ENCODE data around the gene PTPRD.

PTPRD gene

DNA sequence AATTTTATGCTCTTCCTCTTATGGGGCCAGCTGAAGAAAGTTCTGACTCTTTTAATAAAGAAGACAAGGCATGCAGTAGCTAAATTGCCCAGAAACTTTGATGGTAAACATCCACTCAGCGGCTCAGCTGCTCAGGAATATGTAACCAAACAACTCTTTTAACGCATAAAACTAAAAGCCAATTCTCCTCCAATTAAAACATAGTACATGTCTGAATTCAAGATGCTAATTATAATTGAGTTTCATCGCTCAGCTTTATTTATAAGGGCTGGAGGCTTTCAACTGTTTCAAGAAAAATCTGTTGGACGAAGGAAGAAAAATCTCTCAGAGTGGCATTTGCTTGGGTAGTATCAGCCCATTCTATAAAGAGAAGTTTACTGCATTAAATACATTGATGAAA lies 359.5 kb downstream of the PTPRD start:
- no peak overlapping the region for H3K4me3 ChIP-seq (ENCODE audit: low read depth, low read length)
- ChIA-PET POLR2A (no interaction called here), CTCF (interaction anchor here (0.6 to 1.8 kb wide), 4 partner anchors 8 to 20 kb away, joined by 4 to 6 read pairs (median 4); no protein-coding TSS in a partner anchor)
- TF ChIP-seq ZNF121 (tag by site-specific recombination; IDR thresholded peaks at IDR 0.05) (no peak), SCRT2 (tag by site-specific recombination; IDR thresholded peaks at IDR 0.05) (no peak), ZNF670 (tag by site-specific recombination; IDR thresholded peaks at IDR 0.05; ENCODE audit: low read depth) (no peak), ZNF311 (tag by site-specific recombination; IDR thresholded peaks at IDR 0.05; ENCODE audit: borderline replicate concordance) (no peak), ZNF221 (tag by site-specific recombination; IDR thresholded peaks at IDR 0.05; ENCODE audit: borderline replicate concordance) (no peak), ZFP41 (tag by site-specific recombination; IDR thresholded peaks at IDR 0.05; ENCODE audit: borderline replicate concordance) (no peak), BCL11B (tag by site-specific recombination; IDR thresholded peaks at IDR 0.05; ENCODE audit: low read depth) (no peak), PRDM1 (tag by site-specific recombination; IDR thresholded peaks at IDR 0.05) (no peak), KLF16 (tag by site-specific recombination; IDR thresholded peaks at IDR 0.05) (no peak), ZNF658 (tag by site-specific recombination; IDR thresholded peaks at IDR 0.05) (no peak), ZNF792 (tag by site-specific recombination; IDR thresholded peaks at IDR 0.05) (no peak), ZNF777 (tag by site-specific recombination; IDR thresholded peaks at IDR 0.05; ENCODE audit: borderline replicate concordance) (no peak), ZNF600 (tag by site-specific recombination; IDR thresholded peaks at IDR 0.05) (no peak), TRIM28 (IDR thresholded peaks at IDR 0.05; ENCODE audit: borderline replicate concordance, low read length) (no peak)
- TF ChIP-seq, protein P1, sequence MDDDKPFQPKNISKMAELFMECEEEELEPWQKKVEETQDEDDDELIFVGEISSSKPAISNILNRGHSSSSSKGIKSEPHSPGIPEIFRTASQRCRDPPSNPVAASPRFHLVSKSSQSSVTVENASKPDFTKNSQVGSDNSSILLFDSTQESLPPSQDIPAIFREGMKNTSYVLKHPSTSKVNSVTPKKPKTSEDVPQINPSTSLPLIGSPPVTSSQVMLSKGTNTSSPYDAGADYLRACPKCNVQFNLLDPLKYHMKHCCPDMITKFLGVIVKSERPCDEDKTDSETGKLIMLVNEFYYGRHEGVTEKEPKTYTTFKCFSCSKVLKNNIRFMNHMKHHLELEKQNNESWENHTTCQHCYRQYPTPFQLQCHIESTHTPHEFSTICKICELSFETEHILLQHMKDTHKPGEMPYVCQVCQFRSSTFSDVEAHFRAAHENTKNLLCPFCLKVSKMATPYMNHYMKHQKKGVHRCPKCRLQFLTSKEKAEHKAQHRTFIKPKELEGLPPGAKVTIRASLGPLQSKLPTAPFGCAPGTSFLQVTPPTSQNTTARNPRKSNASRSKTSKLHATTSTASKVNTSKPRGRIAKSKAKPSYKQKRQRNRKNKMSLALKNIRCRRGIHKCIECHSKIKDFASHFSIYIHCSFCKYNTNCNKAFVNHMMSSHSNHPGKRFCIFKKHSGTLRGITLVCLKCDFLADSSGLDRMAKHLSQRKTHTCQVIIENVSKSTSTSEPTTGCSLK (tag by site-specific recombination; IDR thresholded peaks at IDR 0.05): no peak
- TF ChIP-seq, protein P2, sequence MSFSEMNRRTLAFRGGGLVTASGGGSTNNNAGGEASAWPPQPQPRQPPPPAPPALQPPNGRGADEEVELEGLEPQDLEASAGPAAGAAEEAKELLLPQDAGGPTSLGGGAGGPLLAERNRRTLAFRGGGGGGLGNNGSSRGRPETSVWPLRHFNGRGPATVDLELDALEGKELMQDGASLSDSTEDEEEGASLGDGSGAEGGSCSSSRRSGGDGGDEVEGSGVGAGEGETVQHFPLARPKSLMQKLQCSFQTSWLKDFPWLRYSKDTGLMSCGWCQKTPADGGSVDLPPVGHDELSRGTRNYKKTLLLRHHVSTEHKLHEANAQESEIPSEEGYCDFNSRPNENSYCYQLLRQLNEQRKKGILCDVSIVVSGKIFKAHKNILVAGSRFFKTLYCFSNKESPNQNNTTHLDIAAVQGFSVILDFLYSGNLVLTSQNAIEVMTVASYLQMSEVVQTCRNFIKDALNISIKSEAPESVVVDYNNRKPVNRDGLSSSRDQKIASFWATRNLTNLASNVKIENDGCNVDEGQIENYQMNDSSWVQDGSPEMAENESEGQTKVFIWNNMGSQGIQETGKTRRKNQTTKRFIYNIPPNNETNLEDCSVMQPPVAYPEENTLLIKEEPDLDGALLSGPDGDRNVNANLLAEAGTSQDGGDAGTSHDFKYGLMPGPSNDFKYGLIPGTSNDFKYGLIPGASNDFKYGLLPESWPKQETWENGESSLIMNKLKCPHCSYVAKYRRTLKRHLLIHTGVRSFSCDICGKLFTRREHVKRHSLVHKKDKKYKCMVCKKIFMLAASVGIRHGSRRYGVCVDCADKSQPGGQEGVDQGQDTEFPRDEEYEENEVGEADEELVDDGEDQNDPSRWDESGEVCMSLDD (tag by site-specific recombination; IDR thresholded peaks at IDR 0.05): no peak
- no peak overlapping the region for H3K27ac ChIP-seq (ENCODE audit: extremely low read depth, low read depth, low read length)
- no peaks in the 10 kb centered on the region for H3K4me1 ChIP-seq (ENCODE audit: control insufficient read depth, insufficient read depth, low read length)
- H3K9me3 ChIP-seq (ENCODE audit: control insufficient read depth, insufficient read depth, low read depth, low read length): no peaks in the 10 kb centered on the region
- H3K36me3 ChIP-seq (ENCODE audit: control insufficient read depth in 2 of 2, insufficient read depth in 1 of 2, low read length in 2 of 2): no peaks in the 10 kb centered on the region

DNA sequence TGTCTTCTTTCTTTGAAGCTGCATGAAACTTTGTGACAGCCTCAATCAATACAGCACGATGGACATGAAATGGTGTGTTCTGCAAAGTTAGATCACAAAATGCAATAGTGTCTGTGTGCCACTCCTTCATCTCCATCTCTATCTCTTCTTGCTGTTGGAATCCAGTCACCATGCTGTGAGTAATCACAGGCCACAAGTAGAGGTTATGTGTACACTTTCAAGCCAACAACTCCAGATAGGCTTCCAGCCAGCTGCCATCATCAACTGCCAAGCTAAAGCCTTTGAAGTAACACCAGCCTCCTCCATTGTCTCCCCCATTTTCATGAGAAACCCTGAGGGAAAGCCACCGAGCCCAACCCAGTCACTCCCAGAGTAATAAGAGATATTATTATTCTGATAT lies 360.6 kb downstream of the PTPRD start:
- Histone ChIP-seq H3K4me3 (ENCODE audit: low read depth, low read length) (no peak overlapping the region), H3K36me3 (ENCODE audit: control insufficient read depth in 2 of 2, insufficient read depth in 1 of 2, low read length in 2 of 2) (no peaks in the 10 kb centered on the region), H3K27ac (ENCODE audit: extremely low read depth, low read depth, low read length) (no peak overlapping the region), H3K9me3 (ENCODE audit: control insufficient read depth, insufficient read depth, low read depth, low read length) (no peaks in the 10 kb centered on the region), H3K4me1 (ENCODE audit: control insufficient read depth, insufficient read depth, low read length) (no peaks in the 10 kb centered on the region)
- TF ChIP-seq ZNF76 (tag by site-specific recombination; IDR thresholded peaks at IDR 0.05; ENCODE audit: borderline replicate concordance, low read depth): no peak
- no peak for TF ChIP-seq ZNF529 (tag by site-specific recombination; IDR thresholded peaks at IDR 0.05; ENCODE audit: insufficient replicate concordance)
- no peak for TF ChIP-seq GLIS1 (tag by site-specific recombination; IDR thresholded peaks at IDR 0.05)
- no peak for TF ChIP-seq ZNF623 (tag by site-specific recombination; IDR thresholded peaks at IDR 0.05)
- no peak for TF ChIP-seq MYNN (tag by site-specific recombination; IDR thresholded peaks at IDR 0.05; ENCODE audit: borderline replicate concordance)
- TF ChIP-seq ZNF311 (tag by site-specific recombination; IDR thresholded peaks at IDR 0.05; ENCODE audit: borderline replicate concordance): no peak
- no peak for TF ChIP-seq ZNF707 (tag by site-specific recombination; IDR thresholded peaks at IDR 0.05)
- no peak for TF ChIP-seq ZFP37 (tag by site-specific recombination; IDR thresholded peaks at IDR 0.05)
- no peak for TF ChIP-seq KLF7 (tag by site-specific recombination; IDR thresholded peaks at IDR 0.05; ENCODE audit: borderline replicate concordance)
- no peak for TF ChIP-seq ZNF174 (tag by site-specific recombination; IDR thresholded peaks at IDR 0.05)
- no peak for TF ChIP-seq ZBTB17 (tag by site-specific recombination; IDR thresholded peaks at IDR 0.05)
- no peak for TF ChIP-seq ZNF114 (tag by site-specific recombination; IDR thresholded peaks at IDR 0.05)
- TF ChIP-seq ZNF394 (tag by site-specific recombination; IDR thresholded peaks at IDR 0.05; ENCODE audit: borderline replicate concordance): no peak
- TF ChIP-seq ZNF544 (tag by site-specific recombination; IDR thresholded peaks at IDR 0.05): no peak
- no peak for TF ChIP-seq ZBTB7A (tag by site-specific recombination; IDR thresholded peaks at IDR 0.05; ENCODE audit: low read depth)
- no peak for TF ChIP-seq ZNF239 (tag by site-specific recombination; IDR thresholded peaks at IDR 0.05)
- no peak for TF ChIP-seq ZNF202 (tag by site-specific recombination; IDR thresholded peaks at IDR 0.05; ENCODE audit: borderline replicate concordance)
- TF ChIP-seq ZNF701 (tag by site-specific recombination; IDR thresholded peaks at IDR 0.05): no peak
- TF ChIP-seq ZNF37A (tag by site-specific recombination; IDR thresholded peaks at IDR 0.05): no peak
- no peak for TF ChIP-seq ZNF654 (tag by site-specific recombination; IDR thresholded peaks at IDR 0.05; ENCODE audit: low read depth)
- CTCF ChIA-PET: interaction anchor here (1.8 kb wide), 1 partner anchor 17 kb away, joined by 4 read pairs; no protein-coding TSS in a partner anchor
- POLR2A ChIA-PET: no interaction called here
